Measurements from ENCODE around the gene S1PR1.

DNA sequence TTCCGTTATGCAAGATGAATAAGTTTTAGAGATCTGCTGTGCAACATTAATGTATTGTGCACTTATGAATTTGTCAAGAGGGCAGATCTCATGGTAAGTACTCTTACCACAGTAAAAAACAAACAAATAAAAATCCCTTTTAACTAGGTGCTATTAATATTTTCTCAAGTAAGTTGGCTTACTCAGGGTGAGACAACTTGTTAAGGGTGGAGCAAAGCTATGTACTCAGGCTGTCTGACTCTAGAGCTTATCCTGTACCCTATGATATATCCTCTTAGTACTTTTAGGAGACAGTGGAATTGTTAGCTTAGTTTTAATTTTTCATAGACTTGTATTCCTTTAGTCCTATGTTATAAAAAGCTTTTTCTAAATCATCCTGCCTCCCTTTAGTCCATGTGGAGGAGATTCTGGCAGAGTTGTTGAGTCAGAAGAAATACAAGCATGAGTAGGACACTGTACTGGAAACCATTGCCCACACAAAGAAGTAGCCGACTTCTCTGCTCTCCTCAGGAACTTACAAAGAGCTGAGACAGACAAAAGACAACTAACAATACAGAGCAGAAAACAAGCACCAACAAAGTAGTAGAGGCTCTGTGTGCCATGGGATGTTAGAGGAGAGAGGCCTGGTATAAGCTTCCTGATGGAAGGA lies 49.2 kb downstream of the S1PR1 start:
- TF ChIP-seq, protein P1, sequence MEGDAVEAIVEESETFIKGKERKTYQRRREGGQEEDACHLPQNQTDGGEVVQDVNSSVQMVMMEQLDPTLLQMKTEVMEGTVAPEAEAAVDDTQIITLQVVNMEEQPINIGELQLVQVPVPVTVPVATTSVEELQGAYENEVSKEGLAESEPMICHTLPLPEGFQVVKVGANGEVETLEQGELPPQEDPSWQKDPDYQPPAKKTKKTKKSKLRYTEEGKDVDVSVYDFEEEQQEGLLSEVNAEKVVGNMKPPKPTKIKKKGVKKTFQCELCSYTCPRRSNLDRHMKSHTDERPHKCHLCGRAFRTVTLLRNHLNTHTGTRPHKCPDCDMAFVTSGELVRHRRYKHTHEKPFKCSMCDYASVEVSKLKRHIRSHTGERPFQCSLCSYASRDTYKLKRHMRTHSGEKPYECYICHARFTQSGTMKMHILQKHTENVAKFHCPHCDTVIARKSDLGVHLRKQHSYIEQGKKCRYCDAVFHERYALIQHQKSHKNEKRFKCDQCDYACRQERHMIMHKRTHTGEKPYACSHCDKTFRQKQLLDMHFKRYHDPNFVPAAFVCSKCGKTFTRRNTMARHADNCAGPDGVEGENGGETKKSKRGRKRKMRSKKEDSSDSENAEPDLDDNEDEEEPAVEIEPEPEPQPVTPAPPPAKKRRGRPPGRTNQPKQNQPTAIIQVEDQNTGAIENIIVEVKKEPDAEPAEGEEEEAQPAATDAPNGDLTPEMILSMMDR (IDR thresholded peaks at IDR 0.05), result no peak
- TF ChIP-seq EP300 (IDR thresholded peaks at IDR 0.05), result no peak

Measured in suprapubic skin (tissue), 3 donors.